H9 (cell line): ENCODE measurements around the gene PLRG1. TPM values are rescaled to one million over a fixed set of nuclear protein-coding genes. Genes with fewer than 3 reads are reported as not detected.

Experiments used
- DNase-seq: peaks from one replicate; pipeline ENCODE4 v3.0.0-alpha.2; 2017
- H2AFZ ChIP-seq: one replicate; pipeline ENCODE4 v1.6.1; 2013; ENCODE audit warnings: mild to moderate bottlenecking, low read length, control low read depth, moderate library complexity
- H2AK5ac ChIP-seq: 2 replicates; pipeline ENCODE4 v1.6.1; 2013; ENCODE audit warnings: low read length, control low read depth, mixed read lengths; ENCODE audit not compliant: insufficient read length
- H2BK120ac ChIP-seq: one replicate; pipeline ENCODE4 v1.6.1; 2013; ENCODE audit warnings: low read depth, mild to moderate bottlenecking, low read length, control low read depth, inconsistent platforms; ENCODE audit not compliant: poor library complexity, severe bottlenecking
- H2BK12ac ChIP-seq: 2 replicates; pipeline ENCODE4 v1.6.1; 2013; ENCODE audit warnings: low read length, control low read depth, mixed read lengths, low read depth; ENCODE audit not compliant: insufficient read length
- H2BK15ac ChIP-seq: 2 replicates; pipeline ENCODE4 v1.6.1; 2013; ENCODE audit warnings: low read depth, low read length, control low read depth
- H2BK20ac ChIP-seq: one replicate; pipeline ENCODE4 v1.6.1; 2013; ENCODE audit warnings: low read depth, mild to moderate bottlenecking, low read length, control low read depth, inconsistent platforms; ENCODE audit not compliant: poor library complexity, severe bottlenecking
- H2BK5ac ChIP-seq: 2 replicates; pipeline ENCODE4 v1.6.1; 2013; ENCODE audit warnings: low read length, control low read depth, mixed read lengths; ENCODE audit not compliant: insufficient read length
- H3K14ac ChIP-seq: 2 replicates; pipeline ENCODE4 v1.6.1; 2013; ENCODE audit warnings: low read length, control low read depth; ENCODE audit not compliant: insufficient read depth
- H3K18ac ChIP-seq: 2 replicates; pipeline ENCODE4 v1.6.1; 2013; ENCODE audit warnings: low read depth, mild to moderate bottlenecking, mixed read lengths, low read length, control low read depth; ENCODE audit not compliant: insufficient read length
- H3K23ac ChIP-seq: 2 replicates; pipeline ENCODE4 v1.6.1; 2013; ENCODE audit warnings: low read length, control low read depth, mixed read lengths, low read depth; ENCODE audit not compliant: insufficient read length
- H3K23me2 ChIP-seq: 2 replicates; pipeline ENCODE4 v1.6.1; 2013; ENCODE audit warnings: low read depth, mild to moderate bottlenecking, mixed read lengths, low read length, control low read depth; ENCODE audit not compliant: insufficient read length, poor library complexity, severe bottlenecking
- H3K27ac ChIP-seq: 2 replicates; pipeline ENCODE4 v1.5.1; 2013; ENCODE audit warnings: low read length, control low read depth, mixed read lengths, low read depth; ENCODE audit not compliant: insufficient read length
- H3K27me3 ChIP-seq: 2 replicates; pipeline ENCODE4 v1.6.1; 2013; ENCODE audit warnings: low read length, control low read depth, inconsistent platforms; ENCODE audit not compliant: insufficient read depth
- H3K4ac ChIP-seq: 2 replicates; pipeline ENCODE4 v1.6.1; 2013; ENCODE audit warnings: low read depth, mild to moderate bottlenecking, control low read depth, inconsistent platforms, low read length, moderate library complexity
- H3K4me1 ChIP-seq: 2 replicates; pipeline ENCODE4 v1.6.1; 2013; ENCODE audit warnings: low read length, control low read depth, inconsistent platforms; ENCODE audit not compliant: insufficient read depth
- H3K4me2 ChIP-seq: 2 replicates; pipeline ENCODE4 v1.6.1; 2013; ENCODE audit warnings: low read length, control low read depth, mixed read lengths; ENCODE audit not compliant: insufficient read length, insufficient read depth
- H3K56ac ChIP-seq: 2 replicates; pipeline ENCODE4 v1.6.1; 2013; ENCODE audit warnings: low read depth, mild to moderate bottlenecking, mixed read lengths, low read length, control low read depth; ENCODE audit not compliant: insufficient read length
- H3K79me1 ChIP-seq: 2 replicates; pipeline ENCODE4 v1.6.1; 2013; ENCODE audit warnings: low read depth, mild to moderate bottlenecking, moderate library complexity, low read length, control low read depth, inconsistent platforms; ENCODE audit not compliant: insufficient read depth, poor library complexity, severe bottlenecking
- H3K79me2 ChIP-seq: 2 replicates; pipeline ENCODE4 v1.6.1; 2013; ENCODE audit warnings: low read length, control low read depth, inconsistent platforms; ENCODE audit not compliant: insufficient read depth
- H3K9ac ChIP-seq: 2 replicates; pipeline ENCODE4 v1.6.1; 2013; ENCODE audit warnings: low read length, control low read depth, mixed read lengths; ENCODE audit not compliant: insufficient read length; ENCODE audit errors: extremely low read depth
- H3K9me3 ChIP-seq: one replicate; pipeline ENCODE4 v1.6.1; 2013; ENCODE audit warnings: low read depth, low read length, inconsistent platforms; ENCODE audit not compliant: control insufficient read depth
- H3T11ph ChIP-seq: one replicate; pipeline ENCODE4 v1.6.1; 2013; ENCODE audit warnings: mild to moderate bottlenecking, low read length, control low read depth, inconsistent platforms
- H4K20me1 ChIP-seq: one replicate; pipeline ENCODE4 v1.6.1; 2013; ENCODE audit not compliant: control insufficient read depth, insufficient read length, insufficient read depth
- H4K5ac ChIP-seq: 2 replicates; pipeline ENCODE4 v1.6.1; 2013; ENCODE audit warnings: low read depth, mild to moderate bottlenecking, mixed read lengths, low read length, control low read depth; ENCODE audit not compliant: insufficient read length
- H4K8ac ChIP-seq: replicated peaks from 2 replicates; pipeline ENCODE4 v1.6.1; 2013; ENCODE audit warnings: low read length, control low read depth, mixed read lengths, low read depth; ENCODE audit not compliant: insufficient read length
- H4K91ac ChIP-seq: 2 replicates; pipeline ENCODE4 v1.6.1; 2013; ENCODE audit warnings: low read depth, mild to moderate bottlenecking, moderate library complexity, mixed read lengths, low read length, control low read depth; ENCODE audit not compliant: insufficient read length
- H3K27ac Mint-ChIP-seq, 3 experiments: 2 replicates in 2 of 3; 3 replicates in 1 of 3; pipeline ENCODE4 v1.8.0; 2020 to 2021; ENCODE audit warnings: mixed read lengths in 3 of 3, mild to moderate bottlenecking in 1 of 3, moderate library complexity in 1 of 3
- H3K27me3 Mint-ChIP-seq: 2 replicates; pipeline ENCODE4 v1.8.0; 2021; ENCODE audit warnings: low read depth, mild to moderate bottlenecking, moderate library complexity, mixed read lengths
- H3K36me3 Mint-ChIP-seq, 3 experiments: 2 replicates in 2 of 3; 3 replicates in 1 of 3; pipeline ENCODE4 v1.8.0; 2020 to 2021; ENCODE audit warnings: low read depth in 3 of 3, mixed read lengths in 3 of 3; ENCODE audit not compliant: insufficient read depth in 1 of 3
- H3K4me1 Mint-ChIP-seq, 2 experiments: 2 replicates each; pipeline ENCODE4 v1.8.0; 2020; ENCODE audit warnings: mixed read lengths in 2 of 2
- H3K4me3 Mint-ChIP-seq, 2 experiments: 2 replicates in 1 of 2; 3 replicates in 1 of 2; pipeline ENCODE4 v1.8.0; 2020 to 2021; ENCODE audit warnings: mild to moderate bottlenecking in 2 of 2, mixed read lengths in 2 of 2, moderate library complexity in 1 of 2
- H3K9me3 Mint-ChIP-seq, 2 experiments: 2 replicates in 1 of 2; 3 replicates in 1 of 2; pipeline ENCODE4 v1.8.0; 2020; ENCODE audit warnings: mild to moderate bottlenecking in 2 of 2, mixed read lengths in 2 of 2, moderate library complexity in 1 of 2
- WGBS: extraction: QIAGEN DNeasy Blood & Tissue Kit; methylation state at CpG from one replicate; pipeline ENCODE4 v1.1.7; 2013; ENCODE audit warnings: missing lambda C conversion rate, low lambda C conversion rate, mixed read lengths; ENCODE audit not compliant: insufficient read length; ENCODE audit errors: extremely low coverage; 5-methylcytosine and 5-hydroxymethylcytosine counted together
- total RNA-seq: library from RNA; stranded (reverse); gene quantifications from 2 replicates; pipeline ENCODE4 v1.2.1, GENCODE V29; 2021
- TF ChIP-seq, protein P1 (sequence below): fragments of 200-600 bp; sonication (generic); conservative IDR thresholded peaks from 3 replicates; pipeline ENCODE4 v1.8.0; 2021; ENCODE audit warnings: antibody characterized with exemption, mild to moderate bottlenecking

PLRG1 gene
- total RNA-seq, 1 experiment from 2014 or later = 113 TPM

GRCh38 chr4:154560824-154561231 lies 10.6 kb upstream of the PLRG1 start:
- Histone ChIP-seq H4K8ac (no peak overlapping the region), H3T11ph (no peak overlapping the region), H3K14ac (no peak overlapping the region), H3K4ac (no peak overlapping the region), H3K4me2 (no peak overlapping the region), H4K91ac (no peak overlapping the region), H3K18ac (no peak overlapping the region), H3K79me2 (no peaks in the 10 kb centered on the region), H2BK5ac (no peak overlapping the region), H2BK15ac (no peak overlapping the region), H3K27ac (no peak overlapping the region), H2BK120ac (no peak overlapping the region), H2BK12ac (no peak overlapping the region), H3K9ac (no peak overlapping the region), H4K20me1 (no peaks in the 10 kb centered on the region), H2BK20ac (no peak overlapping the region), H3K9me3 (no peaks in the 10 kb centered on the region), H3K4me1 (no peaks in the 10 kb centered on the region), H3K23me2 (no peaks in the 10 kb centered on the region), H3K27me3 (no peaks in the 10 kb centered on the region), H4K5ac (no peak overlapping the region), H2AK5ac (no peak overlapping the region), H3K79me1 (no peaks in the 10 kb centered on the region), H3K23ac (no peak overlapping the region), H3K56ac (no peak overlapping the region), H2AFZ (no peak overlapping the region)
- DNase-seq = no peak
- no peaks in the 10 kb centered on the region for H3K27me3 Mint-ChIP-seq
- H3K36me3 Mint-ChIP-seq = no peaks in the 10 kb centered on the region
- no peak overlapping the region for H3K4me3 Mint-ChIP-seq
- no CpG with 5 or more reads among the region's 4 CpGs for WGBS
- TF ChIP-seq, protein P1, sequence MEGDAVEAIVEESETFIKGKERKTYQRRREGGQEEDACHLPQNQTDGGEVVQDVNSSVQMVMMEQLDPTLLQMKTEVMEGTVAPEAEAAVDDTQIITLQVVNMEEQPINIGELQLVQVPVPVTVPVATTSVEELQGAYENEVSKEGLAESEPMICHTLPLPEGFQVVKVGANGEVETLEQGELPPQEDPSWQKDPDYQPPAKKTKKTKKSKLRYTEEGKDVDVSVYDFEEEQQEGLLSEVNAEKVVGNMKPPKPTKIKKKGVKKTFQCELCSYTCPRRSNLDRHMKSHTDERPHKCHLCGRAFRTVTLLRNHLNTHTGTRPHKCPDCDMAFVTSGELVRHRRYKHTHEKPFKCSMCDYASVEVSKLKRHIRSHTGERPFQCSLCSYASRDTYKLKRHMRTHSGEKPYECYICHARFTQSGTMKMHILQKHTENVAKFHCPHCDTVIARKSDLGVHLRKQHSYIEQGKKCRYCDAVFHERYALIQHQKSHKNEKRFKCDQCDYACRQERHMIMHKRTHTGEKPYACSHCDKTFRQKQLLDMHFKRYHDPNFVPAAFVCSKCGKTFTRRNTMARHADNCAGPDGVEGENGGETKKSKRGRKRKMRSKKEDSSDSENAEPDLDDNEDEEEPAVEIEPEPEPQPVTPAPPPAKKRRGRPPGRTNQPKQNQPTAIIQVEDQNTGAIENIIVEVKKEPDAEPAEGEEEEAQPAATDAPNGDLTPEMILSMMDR = no peak
- no peak overlapping the region for H3K27ac Mint-ChIP-seq
- H3K9me3 Mint-ChIP-seq = no peaks in the 10 kb centered on the region
- no peaks in the 10 kb centered on the region for H3K4me1 Mint-ChIP-seq
